GM18870 (cell line): ENCODE data around the gene NECAP2.
"Not testable (repeated sequence)": the region's sequence is repeated elsewhere in the genome, so short reads cannot be mapped to it uniquely, and the experiment has no call there.

Experiments
- ATAC-seq: cut with Tn5 transposase; IDR thresholded peaks from one replicate; pipeline ENCODE4 v1.9.1; 2021; ENCODE audit warnings: moderate library complexity; ENCODE audit not compliant: unreplicated experiment

The NECAP2 gene

GRCh38 chr1:16425125-16426025 lies 15.1 kb upstream of the NECAP2 start:
- ATAC-seq: no peak

- no peak for ATAC-seq
Observed at GRCh38 chr1:16430606-16431005, 9.9 kb upstream of the NECAP2 start.

GRCh38 chr1:16433030-16433429 lies 7.5 kb upstream of the NECAP2 start:
- no peak for ATAC-seq

- no peak for ATAC-seq
Observed at GRCh38 chr1:16434007-16434406, 6.5 kb upstream of the NECAP2 start.

GRCh38 chr1:16434501-16434900 lies 6.0 kb upstream of the NECAP2 start:
- no peak for ATAC-seq

GRCh38 chr1:16436946-16437474 lies 3.5 kb upstream of the NECAP2 start, which contains the start of gene SPATA21:
Gene SPATA21 (minus strand): TSS chr1:16437424. CDS start chr1:16431371, 6,053 bp downstream.
- no peak for ATAC-seq

GRCh38 chr1:16438516-16438915 lies 2.0 kb upstream of the NECAP2 start:
- no peak for ATAC-seq

- no peak for ATAC-seq
Observed at GRCh38 chr1:16438924-16439323, 1.6 kb upstream of the NECAP2 start.

- ATAC-seq: peak; percentile 33
Observed at GRCh38 chr1:16440131-16440469, 424 bp upstream of the NECAP2 start.

GRCh38 chr1:16441282-16441665 lies 750 bp downstream of the NECAP2 start:
- ATAC-seq: no peak

GRCh38 chr1:16442265-16442664 lies 1.7 kb downstream of the NECAP2 start:
- no peak for ATAC-seq

GRCh38 chr1:16442941-16443340 lies 2.4 kb downstream of the NECAP2 start:
- ATAC-seq: no peak

- no peak for ATAC-seq
Observed at GRCh38 chr1:16443975-16444770, 3.6 kb downstream of the NECAP2 start.

GRCh38 chr1:16445052-16445451 lies 4.5 kb downstream of the NECAP2 start:
- ATAC-seq: no peak

- no peak for ATAC-seq
Observed at GRCh38 chr1:16446116-16446515, 5.6 kb downstream of the NECAP2 start.

- no peak for ATAC-seq
Observed at GRCh38 chr1:16447641-16448040, 7.1 kb downstream of the NECAP2 start.

- ATAC-seq: no peak
Observed at GRCh38 chr1:16449065-16449464, 8.5 kb downstream of the NECAP2 start.

- ATAC-seq: no peak
Observed at GRCh38 chr1:16449666-16450065, 9.1 kb downstream of the NECAP2 start.

GRCh38 chr1:16450863-16451481 lies 10.4 kb downstream of the NECAP2 start:
- ATAC-seq: no peak

- no peak for ATAC-seq
Observed at GRCh38 chr1:16451841-16452528, 11.5 kb downstream of the NECAP2 start.

GRCh38 chr1:16454909-16455308 lies 14.4 kb downstream of the NECAP2 start:
- ATAC-seq: not testable (repeated sequence)
